CD4-positive, alpha-beta T cell (primary cell): Measurements from ENCODE around the gene XPO6. TPM values are rescaled to one million over a fixed set of nuclear protein-coding genes. Genes with fewer than 3 reads are reported as not detected.
A peak's percentile ranks its signal among the peaks of the same experiment; 100 is the strongest.

Source experiments
- ATAC-seq: fragments of 200-7000 bp; cut with Tn5 transposase; one replicate; pipeline ENCODE4 v1.10.0; 2022; ENCODE audit warnings: mild to moderate bottlenecking; ENCODE audit not compliant: poor library complexity
- CTCF ChIA-PET: fragments of 350-600 bp; sonication (Branson Sonifier 250); formaldehyde crosslinking; loops from one replicate; lab custom pipeline; 2021; ENCODE audit warnings: antibody characterized with exemption, inconsistent platforms; lab: Charles Lee
- POLR2A ChIA-PET: fragments of 350-600 bp; sonication (Branson Sonifier 250); formaldehyde crosslinking; loops from one replicate; lab custom pipeline; 2021; ENCODE audit warnings: antibody characterized with exemption, inconsistent platforms; lab: Charles Lee
- DNase-seq, 14 experiments: peaks; one replicate each; pipeline ENCODE4 v3.0.0-alpha.2; 2013 to 2020; ENCODE audit warnings: mixed read lengths in 2 of 14
- H3K27ac ChIP-seq, 2 donors: one replicate each; pipeline versions ENCODE4 v1.5.1 to v1.7.0; 2013; ENCODE audit warnings: low read length in 2 of 2, low read depth in 1 of 2, mild to moderate bottlenecking in 1 of 2
- H3K27me3 ChIP-seq, 2 experiments: 1 replicate in 1 of 2; 2 replicates in 1 of 2; pipeline versions ENCODE4 v1.6.1 to v1.7.0; 2013; ENCODE audit warnings: low read length in 2 of 2, control low read depth in 1 of 2, mild to moderate bottlenecking in 1 of 2, moderate library complexity in 1 of 2; ENCODE audit not compliant: insufficient read depth in 2 of 2, control insufficient read depth in 1 of 2
- H3K36me3 ChIP-seq: one replicate; pipeline ENCODE4 v1.6.1; 2013; ENCODE audit warnings: low read length, control low read depth; ENCODE audit not compliant: insufficient read depth
- H3K4me1 ChIP-seq: one replicate; pipeline ENCODE4 v1.6.1; 2013; ENCODE audit warnings: low read length, control low read depth; ENCODE audit not compliant: insufficient read depth
- H3K4me3 ChIP-seq: one replicate; pipeline ENCODE4 v1.5.1; 2013; ENCODE audit warnings: mild to moderate bottlenecking, low read length, moderate library complexity
- H3K9me3 ChIP-seq, 2 experiments: 1 replicate in 1 of 2; 2 replicates in 1 of 2; pipeline versions ENCODE4 v1.6.1 to v1.7.0; 2013; ENCODE audit warnings: low read length in 2 of 2, mild to moderate bottlenecking in 2 of 2, control low read depth in 1 of 2, moderate library complexity in 1 of 2; ENCODE audit not compliant: control insufficient read depth in 1 of 2, insufficient read depth in 1 of 2
- H3K27ac Mint-ChIP-seq: one replicate; pipeline ENCODE4 v1.8.0; 2020; ENCODE audit warnings: mixed read lengths
- H3K27me3 Mint-ChIP-seq: one replicate; pipeline ENCODE4 v1.8.0; 2021; ENCODE audit warnings: mixed read lengths
- H3K36me3 Mint-ChIP-seq: one replicate; pipeline ENCODE4 v1.8.0; 2021; ENCODE audit warnings: low read depth, mixed read lengths
- H3K4me1 Mint-ChIP-seq: one replicate; pipeline ENCODE4 v1.8.0; 2021; ENCODE audit warnings: low read depth, mixed read lengths
- H3K4me3 Mint-ChIP-seq: one replicate; pipeline ENCODE4 v1.8.0; 2020; ENCODE audit warnings: mild to moderate bottlenecking, mixed read lengths
- H3K9me3 Mint-ChIP-seq: one replicate; pipeline ENCODE4 v1.8.0; 2020; ENCODE audit warnings: mixed read lengths
- intact Hi-C, 2 experiments: fragments of 100-400 bp; cut with DNase I in 1 of 2; cut with micrococcal nuclease in 1 of 2; formaldehyde crosslinking; loops; one replicate each; pipeline versions ENCODE4 v1.15.1 to v1.9.0; 2023 to 2025; cut with DNase I, micrococcal nuclease
- total RNA-seq, 174 experiments: library from RNA in 2 of 174; stranded (reverse) in 2 of 174; gene quantifications; one replicate each; pipeline ENCODE4 v1.2.3 and lab custom pipeline; 2021 to 2026
- TF ChIP-seq, protein P1 (sequence below): fragments of 200-600 bp; IDR thresholded peaks from one replicate; pipeline ENCODE4 v1.8.0; 2022; ENCODE audit warnings: antibody characterized with exemption, mild to moderate bottlenecking

The XPO6 gene
- total RNA-seq, 2 experiments from 2014 or later = 378 to 390 TPM

DNA sequence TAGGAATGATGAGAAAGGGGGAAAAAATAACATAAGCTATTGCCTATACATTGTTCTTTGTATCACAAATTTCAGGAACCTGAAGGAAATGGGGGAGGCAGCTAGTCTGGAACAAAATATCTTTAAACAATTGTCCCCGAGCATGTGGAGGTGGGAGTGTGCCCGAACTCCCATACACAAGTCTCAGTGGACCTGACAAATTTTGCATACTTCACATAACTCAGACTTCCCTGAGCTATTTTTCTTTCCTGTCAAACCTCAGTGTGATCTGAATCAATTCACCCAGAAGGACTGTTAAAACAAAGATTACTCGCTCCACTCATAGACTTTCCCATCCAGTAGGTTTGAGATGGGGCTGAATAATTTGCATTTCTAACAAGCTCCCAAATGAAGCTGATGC, 1.6 kb upstream of the XPO6 start:
- Histone ChIP-seq H3K36me3 (peaks cover 6% of the 10 kb centered on the region), H3K9me3 (no peaks in the 10 kb centered on the region), H3K27me3 (no peaks in the 10 kb centered on the region), H3K27ac (no peak overlapping the region), H3K4me3 (no peak overlapping the region), H3K4me1 (peaks cover 25% of the 10 kb centered on the region)
- no peaks in the 10 kb centered on the region for H3K9me3 Mint-ChIP-seq
- no peak for ATAC-seq
- peaks cover 25% of the 10 kb centered on the region for H3K36me3 Mint-ChIP-seq
- H3K4me3 Mint-ChIP-seq = peak overlapping the region; percentile 62
- no peak overlapping the region for H3K27ac Mint-ChIP-seq
- ChIA-PET POLR2A (interaction anchor here (1.9 to 7.4 kb wide), 3 partner anchors 65 to 76 kb away, joined by 7 to 105 read pairs (median 17); no protein-coding TSS in a partner anchor), CTCF (interaction anchor here (1.9 to 2.3 kb wide), 2 partner anchors 26 to 73 kb away, joined by 5 to 12 read pairs; no protein-coding TSS in a partner anchor)
- TF ChIP-seq, protein P1, sequence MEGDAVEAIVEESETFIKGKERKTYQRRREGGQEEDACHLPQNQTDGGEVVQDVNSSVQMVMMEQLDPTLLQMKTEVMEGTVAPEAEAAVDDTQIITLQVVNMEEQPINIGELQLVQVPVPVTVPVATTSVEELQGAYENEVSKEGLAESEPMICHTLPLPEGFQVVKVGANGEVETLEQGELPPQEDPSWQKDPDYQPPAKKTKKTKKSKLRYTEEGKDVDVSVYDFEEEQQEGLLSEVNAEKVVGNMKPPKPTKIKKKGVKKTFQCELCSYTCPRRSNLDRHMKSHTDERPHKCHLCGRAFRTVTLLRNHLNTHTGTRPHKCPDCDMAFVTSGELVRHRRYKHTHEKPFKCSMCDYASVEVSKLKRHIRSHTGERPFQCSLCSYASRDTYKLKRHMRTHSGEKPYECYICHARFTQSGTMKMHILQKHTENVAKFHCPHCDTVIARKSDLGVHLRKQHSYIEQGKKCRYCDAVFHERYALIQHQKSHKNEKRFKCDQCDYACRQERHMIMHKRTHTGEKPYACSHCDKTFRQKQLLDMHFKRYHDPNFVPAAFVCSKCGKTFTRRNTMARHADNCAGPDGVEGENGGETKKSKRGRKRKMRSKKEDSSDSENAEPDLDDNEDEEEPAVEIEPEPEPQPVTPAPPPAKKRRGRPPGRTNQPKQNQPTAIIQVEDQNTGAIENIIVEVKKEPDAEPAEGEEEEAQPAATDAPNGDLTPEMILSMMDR = no peak
- intact Hi-C loops = loop anchor here in 1 of 2 experiments (5.0 to 10.0 kb wide), 3 partner anchors 281 to 661 kb away; partner anchors contain the start of genes APOBR, CLN3, KATNIP and SGF29
- peaks cover 37% of the 10 kb centered on the region for H3K4me1 Mint-ChIP-seq
- no peak for DNase-seq
- no peaks in the 10 kb centered on the region for H3K27me3 Mint-ChIP-seq

GRCh38 chr16:28212532-28212873, 738 bp upstream of the XPO6 start:
- intact Hi-C loops = loop anchor here (1.0 to 10.0 kb wide), 4 partner anchors 71 to 660 kb away; partner anchors contain the start of genes APOBR (in 1 of the 2), CLN3 (in 1 of the 2), KATNIP (in 1 of the 2) and SGF29 (in 1 of the 2)
- ChIA-PET CTCF (interaction anchor here (1.1 to 1.9 kb wide), 4 partner anchors 19 to 75 kb away, joined by 3 to 12 read pairs (median 4); no protein-coding TSS in a partner anchor), POLR2A (interaction anchor here (1.8 to 7.4 kb wide), 6 partner anchors 20 to 97 kb away, joined by 6 to 105 read pairs (median 24); no protein-coding TSS in a partner anchor)
- no peak for DNase-seq
- H3K4me3 Mint-ChIP-seq = peak overlapping the region; percentile 79
- ATAC-seq = no peak
- no peaks in the 10 kb centered on the region for H3K27me3 Mint-ChIP-seq
- H3K4me1 ChIP-seq = peaks cover 29% of the 10 kb centered on the region
- H3K27me3 ChIP-seq = no peaks in the 10 kb centered on the region
- H3K9me3 Mint-ChIP-seq = no peaks in the 10 kb centered on the region
- no peaks in the 10 kb centered on the region for H3K9me3 ChIP-seq
- peak overlapping the region; percentile 48 for H3K27ac Mint-ChIP-seq
- H3K4me3 ChIP-seq = peak overlapping the region; percentile 44
- H3K27ac ChIP-seq = no peak overlapping the region
- H3K4me1 Mint-ChIP-seq = peaks cover 39% of the 10 kb centered on the region
- TF ChIP-seq, protein P1 = no peak
- H3K36me3 ChIP-seq = peaks cover 12% of the 10 kb centered on the region
- peaks cover 30% of the 10 kb centered on the region for H3K36me3 Mint-ChIP-seq

DNA sequence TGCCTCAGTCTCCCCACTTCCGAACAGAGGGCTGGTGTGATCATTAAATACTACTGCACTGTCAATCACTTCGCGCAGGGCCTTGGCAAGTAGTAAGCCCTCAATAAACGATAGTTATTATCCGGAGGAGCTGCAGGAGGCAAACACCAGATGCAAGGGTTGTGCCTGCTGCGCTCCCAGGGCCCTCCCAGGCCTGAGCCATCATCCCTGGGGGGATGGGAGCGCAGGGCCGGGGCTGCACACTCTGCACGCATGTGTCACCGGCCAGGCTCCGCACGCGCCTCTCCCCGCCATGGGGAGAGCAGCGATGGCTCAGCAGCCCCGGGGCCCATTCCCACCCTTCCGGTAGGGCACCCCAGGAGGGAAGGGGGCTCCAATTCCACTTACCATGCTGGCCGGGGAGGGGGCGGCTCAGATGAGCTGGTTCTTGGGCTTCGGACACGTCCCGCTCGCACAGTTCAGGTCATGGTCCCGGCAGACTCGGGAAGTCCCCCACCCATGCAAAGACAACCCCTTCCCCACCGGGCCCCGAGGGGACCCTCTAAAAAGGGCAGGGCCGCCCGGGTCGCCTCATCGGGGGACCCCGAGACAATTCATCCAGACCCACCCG, 681 bp downstream of the XPO6 start:
- DNase-seq (peak; percentile 33 to 83 (median 60)), ATAC-seq (peak; percentile 56)
- Mint-ChIP-seq H3K36me3 (peaks cover 30% of the 10 kb centered on the region), H3K27me3 (no peaks in the 10 kb centered on the region), H3K4me1 (peaks cover 51% of the 10 kb centered on the region), H3K9me3 (no peaks in the 10 kb centered on the region), H3K27ac (peak overlapping the region; percentile 81), H3K4me3 (peak overlapping the region; percentile 89)
- intact Hi-C loops = loop anchor here (1.0 to 10.0 kb wide), 5 partner anchors 18 to 659 kb away; partner anchors contain the start of genes APOBR (in 1 of the 2), CLN3 (in 1 of the 2), KATNIP (in 1 of the 2) and SGF29 (in 1 of the 2)
- Histone ChIP-seq H3K27me3 (no peaks in the 10 kb centered on the region), H3K27ac (peak overlapping the region; percentile 66 to 80), H3K4me1 (peaks cover 41% of the 10 kb centered on the region), H3K4me3 (peak overlapping the region; percentile 98), H3K9me3 (no peaks in the 10 kb centered on the region), H3K36me3 (peaks cover 18% of the 10 kb centered on the region)
- ChIA-PET POLR2A (interaction anchor here (0.5 to 7.4 kb wide), 16 partner anchors 14 to 283 kb away, joined by 3 to 105 read pairs (median 6); partner anchors contain the start of gene APOBR), CTCF (interaction anchor here (0.9 to 4.1 kb wide), 7 partner anchors 9 to 74 kb away, joined by 3 to 28 read pairs (median 13); no protein-coding TSS in a partner anchor)
- TF ChIP-seq, protein P1 = no peak
